Astrocyte of the spinal cord (primary cell): Measurements from ENCODE around the gene PET100.

Source experiments
- DNase-seq: peaks from one replicate; pipeline ENCODE4 v3.0.0; 2011; ENCODE audit warnings: low read depth, low spot score
- H3K4me3 ChIP-seq: 2 replicates; pipeline ENCODE4 v1.5.1; 2011; ENCODE audit warnings: low read depth, mild to moderate bottlenecking, low read length, moderate library complexity
- in situ Hi-C: cut with HindIII; loops from 2 replicates; pipeline ENCODE4 v1.10.0; 2017; ENCODE audit warnings: low sequenced_read_pairs
- TF ChIP-seq, protein P1 (sequence below): IDR thresholded peaks from 2 replicates; pipeline ENCODE4 v1.5.1; 2012; ENCODE audit warnings: low read depth, mild to moderate bottlenecking, low read length, inconsistent platforms

Gene PET100

GRCh38 chr19:7661744-7662538 is 32.3 kb downstream of the PET100 start:
- no peak for DNase-seq
- TF ChIP-seq, protein P1, sequence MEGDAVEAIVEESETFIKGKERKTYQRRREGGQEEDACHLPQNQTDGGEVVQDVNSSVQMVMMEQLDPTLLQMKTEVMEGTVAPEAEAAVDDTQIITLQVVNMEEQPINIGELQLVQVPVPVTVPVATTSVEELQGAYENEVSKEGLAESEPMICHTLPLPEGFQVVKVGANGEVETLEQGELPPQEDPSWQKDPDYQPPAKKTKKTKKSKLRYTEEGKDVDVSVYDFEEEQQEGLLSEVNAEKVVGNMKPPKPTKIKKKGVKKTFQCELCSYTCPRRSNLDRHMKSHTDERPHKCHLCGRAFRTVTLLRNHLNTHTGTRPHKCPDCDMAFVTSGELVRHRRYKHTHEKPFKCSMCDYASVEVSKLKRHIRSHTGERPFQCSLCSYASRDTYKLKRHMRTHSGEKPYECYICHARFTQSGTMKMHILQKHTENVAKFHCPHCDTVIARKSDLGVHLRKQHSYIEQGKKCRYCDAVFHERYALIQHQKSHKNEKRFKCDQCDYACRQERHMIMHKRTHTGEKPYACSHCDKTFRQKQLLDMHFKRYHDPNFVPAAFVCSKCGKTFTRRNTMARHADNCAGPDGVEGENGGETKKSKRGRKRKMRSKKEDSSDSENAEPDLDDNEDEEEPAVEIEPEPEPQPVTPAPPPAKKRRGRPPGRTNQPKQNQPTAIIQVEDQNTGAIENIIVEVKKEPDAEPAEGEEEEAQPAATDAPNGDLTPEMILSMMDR: no peak

DNA sequence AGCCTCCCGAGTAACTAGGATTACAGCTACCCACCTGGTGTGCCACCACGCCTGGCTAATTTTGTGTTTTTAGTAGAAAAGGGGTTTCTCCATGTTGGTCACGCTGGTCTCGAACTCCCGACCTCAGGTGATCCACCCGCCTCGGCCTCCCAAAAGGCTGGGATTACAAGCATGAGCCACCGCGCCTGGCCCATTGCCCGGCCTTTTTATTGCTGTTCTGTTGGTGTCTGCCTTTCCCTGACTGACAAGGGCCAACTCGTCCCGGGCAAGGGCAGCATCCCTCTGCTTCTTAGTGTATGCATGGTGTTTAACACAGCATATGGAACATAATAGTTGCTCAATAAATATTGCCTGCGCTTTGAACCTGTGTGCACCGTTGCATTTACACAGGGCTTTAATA is 33.1 kb downstream of the PET100 start:
- TF ChIP-seq, protein P1: no peak
- H3K4me3 ChIP-seq: no peak overlapping the region
- in situ Hi-C loops: no loop called here
- DNase-seq: no peak

More at GRCh38 chr19:7661744-7662538, 32.3 kb downstream of the PET100 start:
- H3K4me3 ChIP-seq: no peak overlapping the region
- in situ Hi-C loops: no loop called here

DNA sequence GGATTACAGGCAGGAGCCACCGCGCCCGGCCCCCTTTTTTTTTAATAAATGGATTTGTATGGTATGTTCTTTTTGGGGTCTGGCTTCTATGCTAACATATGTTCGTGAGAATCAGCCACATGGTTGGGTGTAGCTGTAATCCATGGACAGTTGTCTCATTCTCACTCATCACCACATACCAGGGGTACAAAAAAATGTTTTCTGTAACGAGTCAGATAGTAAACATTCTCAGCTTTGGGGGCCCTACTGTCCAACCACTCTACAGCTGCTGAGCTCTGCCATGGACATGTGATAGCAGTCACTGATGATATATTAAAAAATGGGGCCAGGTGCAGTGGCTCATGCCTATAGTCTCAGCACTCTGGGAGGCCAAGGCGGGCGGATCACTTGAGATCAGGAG is 34.1 kb downstream of the PET100 start:
- in situ Hi-C loops: no loop called here
- no peak overlapping the region for H3K4me3 ChIP-seq
- TF ChIP-seq, protein P1: no peak
- DNase-seq: no peak

GRCh38 chr19:7665076-7665475 is 35.5 kb downstream of the PET100 start:
- TF ChIP-seq, protein P1: no peak
- no peak for DNase-seq
- no peak overlapping the region for H3K4me3 ChIP-seq
- in situ Hi-C loops: no loop called here

DNA sequence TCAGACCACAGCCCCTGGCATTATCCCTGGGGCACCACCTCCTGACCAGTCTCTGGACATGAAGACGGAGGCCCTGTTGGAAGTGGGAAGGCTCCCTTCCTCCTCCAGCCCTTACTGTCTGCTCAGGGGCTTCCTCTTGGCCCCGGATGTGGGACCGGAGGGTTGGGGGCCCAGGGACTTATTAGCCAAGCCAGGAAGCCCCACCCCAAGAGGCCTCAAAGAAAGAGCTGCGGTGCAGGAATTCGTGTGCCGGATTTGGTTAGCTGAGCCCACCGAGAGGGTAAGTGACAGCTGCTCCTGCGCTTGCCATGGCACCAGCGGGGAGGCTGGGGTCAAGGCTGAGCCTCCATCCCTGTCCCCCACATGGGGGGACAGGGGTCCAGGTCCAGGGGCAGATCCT is 39.2 kb downstream of the PET100 start, which contains the start of gene RETN:
RETN (plus strand) TSS at position 208 of the 400 bp plus-strand sequence. CDS start 278 bp downstream, outside the sequence.
- in situ Hi-C loops: no loop called here
- H3K4me3 ChIP-seq: no peak within 1 kb of the TSS
- TF ChIP-seq, protein P1: no peak
- DNase-seq: no peak

DNA sequence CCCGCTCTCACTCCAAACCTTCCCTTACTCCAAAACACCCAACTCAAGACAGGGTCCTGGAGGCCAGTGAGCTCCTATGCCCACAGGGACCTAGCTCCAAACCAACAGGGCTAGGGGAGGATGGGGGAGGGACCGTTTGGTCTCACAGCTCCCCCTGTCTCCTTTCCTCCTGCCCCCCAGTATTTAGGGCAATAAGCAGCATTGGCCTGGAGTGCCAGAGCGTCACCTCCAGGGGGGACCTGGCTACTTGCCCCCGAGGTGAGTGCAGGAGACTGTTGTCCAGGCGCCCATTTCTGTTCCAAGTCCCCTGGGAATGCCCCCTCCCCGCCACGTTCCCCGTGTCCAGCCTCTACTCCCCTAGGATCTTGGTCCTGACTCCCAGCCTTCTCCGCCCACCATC is 40.0 kb downstream of the PET100 start:
- H3K4me3 ChIP-seq: no peak overlapping the region
- TF ChIP-seq, protein P1: no peak
- DNase-seq: no peak
- in situ Hi-C loops: no loop called here
